ENCODE results near the gene TMEM163. TPM values are rescaled to one million over a fixed set of nuclear protein-coding genes. Genes with fewer than 3 reads are reported as not detected.

TMEM163 gene
- total RNA-seq, 1 donor from 2014 or later, result 31.9 TPM

- Histone ChIP-seq H3K27me3 (ENCODE audit: low read depth) (no peaks in the 10 kb centered on the region), H3K4me3 (no peak overlapping the region), H3K27ac (no peak overlapping the region), H3K9me3 (no peaks in the 10 kb centered on the region), H3K36me3 (peaks cover 21% of the 10 kb centered on the region), H3K4me1 (peaks cover 11% of the 10 kb centered on the region)
- DNase-seq, result no peak
- intact Hi-C loops (cut with DNase I), result no loop called here
- ATAC-seq, result no peak
- TF ChIP-seq CTCF (IDR thresholded peaks at IDR 0.05), result no peak
Measured at GRCh38 chr2:134406311-134406710, 312.5 kb downstream of the TMEM163 start.

Other genes starting within 250 kb of the TMEM163 start
- not detected for gene ACMSD, start 119.6 kb upstream of the TMEM163 start, total RNA-seq
- gene CCNT2, start 199.8 kb upstream of the TMEM163 start, total RNA-seq, result 44.0 TPM